ENCODE measurements around the gene KIF19. TPM values are rescaled to one million over a fixed set of nuclear protein-coding genes. Genes with fewer than 3 reads are reported as not detected.
"Not testable (repeated sequence)": the region's sequence is repeated elsewhere in the genome, so short reads cannot be mapped to it uniquely, and the experiment has no call there.

KIF19 gene
- total RNA-seq, 4 donors from 2014 or later = 0.94 to 7.7 (median 2.2) TPM

- 91 to 95% methylated on average over 4 of the region's 4 CpGs for WGBS, 2 donors
- DNase-seq = no peak
- Histone ChIP-seq H3K27ac (no peak overlapping the region), H3K4me3 (replicated peaks in 1 of 3) (no peak overlapping the region), H3K27me3 (no peaks in the 10 kb centered on the region), H3K36me3 (no peaks in the 10 kb centered on the region), H3K9me3 (no peaks in the 10 kb centered on the region), H3K4me1 (no peaks in the 10 kb centered on the region)
- no peak for TF ChIP-seq POLR2A (IDR thresholded peaks at IDR 0.05)
- TF ChIP-seq CTCF (IDR thresholded peaks at IDR 0.05) = no peak
- intact Hi-C loops (cut with DNase I) = no loop called here
Observed at GRCh38 chr17:74396567-74396966, 70.5 kb downstream of the KIF19 start.

DNA sequence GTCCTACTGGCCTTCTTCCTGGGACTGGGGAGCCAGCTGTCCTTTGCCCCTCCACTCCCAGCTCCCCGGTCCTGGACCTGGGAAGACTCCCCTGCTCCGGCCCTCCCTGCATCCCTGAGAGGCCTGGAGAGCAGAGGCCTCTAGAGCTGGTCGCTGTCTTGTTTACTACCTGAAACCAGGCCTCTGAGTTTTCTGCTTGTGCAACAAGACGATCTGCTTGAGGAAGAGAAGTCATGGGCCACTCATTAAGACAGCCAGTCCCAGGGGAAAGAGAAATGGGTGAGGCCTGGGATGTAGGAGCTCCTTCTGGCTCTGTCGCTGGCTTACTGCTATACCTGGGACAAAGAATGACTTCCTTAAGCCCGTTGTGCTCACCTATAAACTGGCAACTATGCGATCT lies 76.0 kb downstream of the KIF19 start:
- DNase-seq = no peak
- TF ChIP-seq POLR2A (IDR thresholded peaks at IDR 0.05) (no peak), CTCF (IDR thresholded peaks at IDR 0.05) (no peak)
- no peaks in the 10 kb centered on the region for H3K9me3 ChIP-seq
- no peaks in the 10 kb centered on the region for H3K36me3 ChIP-seq
- no peak overlapping the region for H3K27ac ChIP-seq
- intact Hi-C loops (cut with DNase I) = no loop called here
- WGBS, 2 donors = 91 to 94% methylated on average over 6 to 7 of the region's 7 CpGs
- no peak overlapping the region for H3K4me3 ChIP-seq (replicated peaks in 1 of 3)
- H3K4me1 ChIP-seq = no peaks in the 10 kb centered on the region
- no peaks in the 10 kb centered on the region for H3K27me3 ChIP-seq

DNA sequence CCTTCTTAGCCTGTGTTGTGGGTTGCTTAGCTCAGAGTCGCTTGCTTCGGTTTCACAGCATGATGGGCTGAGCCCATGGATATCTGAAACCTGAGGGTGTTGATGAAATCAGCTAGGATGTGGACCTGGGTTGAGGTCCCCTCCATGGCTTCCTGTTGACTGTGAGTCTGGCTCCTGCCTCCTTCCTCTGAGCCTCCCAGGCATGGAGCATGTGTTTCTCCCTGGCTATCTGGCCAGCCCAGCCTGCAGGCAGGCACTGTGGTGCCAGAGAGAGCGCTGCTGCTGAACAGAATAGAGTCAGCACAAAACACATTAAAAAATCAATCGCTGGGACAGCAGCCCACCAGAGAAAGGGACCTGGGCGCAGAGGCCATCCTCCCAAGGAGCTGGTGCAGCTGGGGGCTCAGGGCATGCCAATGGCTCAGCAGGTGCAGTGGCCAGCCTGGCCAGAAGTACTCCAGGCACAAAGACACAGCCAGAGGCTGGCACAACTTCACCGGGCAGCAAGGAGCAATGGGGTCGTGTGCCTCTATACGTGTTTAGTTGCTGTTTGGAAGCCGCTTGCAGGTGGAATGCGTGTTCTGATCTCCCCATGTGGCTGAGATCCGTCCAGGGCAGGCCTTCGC lies 77.6 kb downstream of the KIF19 start:
- DNase-seq = no peak
- Histone ChIP-seq H3K27ac (no peak overlapping the region), H3K27me3 (no peaks in the 10 kb centered on the region), H3K4me3 (replicated peaks in 1 of 3) (no peak overlapping the region), H3K36me3 (no peaks in the 10 kb centered on the region), H3K9me3 (no peaks in the 10 kb centered on the region), H3K4me1 (peaks cover 0 to 7% of the 10 kb centered on the region in 2 donors)
- intact Hi-C loops (cut with DNase I) = no loop called here
- TF ChIP-seq POLR2A (IDR thresholded peaks at IDR 0.05) (no peak), CTCF (IDR thresholded peaks at IDR 0.05) (no peak)
- 69 to 83% methylated on average over 7 of the region's 12 CpGs for WGBS, 2 donors

DNA sequence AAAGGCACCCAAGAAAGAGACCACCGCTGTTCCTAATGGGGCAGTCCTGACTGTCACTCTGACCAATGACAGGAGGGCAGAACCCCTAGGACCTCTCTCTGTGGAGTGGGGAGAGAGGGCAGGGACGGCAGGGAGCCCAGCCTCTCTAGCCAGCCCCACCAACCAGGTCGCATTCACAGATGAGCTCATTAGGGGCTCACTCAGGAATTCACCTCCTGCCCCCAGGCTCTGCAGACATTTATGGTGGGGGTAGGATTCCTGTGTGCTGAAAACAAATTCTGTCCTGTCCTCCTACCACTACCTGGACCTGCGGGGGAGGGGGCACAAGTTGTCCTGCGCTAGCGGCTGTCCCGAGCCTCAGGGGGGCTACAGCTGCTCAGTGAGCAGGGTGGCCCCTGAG lies 78.2 kb downstream of the KIF19 start:
- Histone ChIP-seq H3K27me3 (no peaks in the 10 kb centered on the region), H3K36me3 (no peaks in the 10 kb centered on the region), H3K4me3 (replicated peaks in 1 of 3) (no peak overlapping the region), H3K27ac (no peak overlapping the region), H3K9me3 (no peaks in the 10 kb centered on the region), H3K4me1 (peaks cover 0 to 7% of the 10 kb centered on the region in 2 donors)
- no peak for DNase-seq
- intact Hi-C loops (cut with DNase I) = no loop called here
- TF ChIP-seq POLR2A (IDR thresholded peaks at IDR 0.05) = no peak
- TF ChIP-seq CTCF (IDR thresholded peaks at IDR 0.05) = no peak
- WGBS, 2 donors = 54 to 67% methylated on average over 5 of the region's 7 CpGs

DNA sequence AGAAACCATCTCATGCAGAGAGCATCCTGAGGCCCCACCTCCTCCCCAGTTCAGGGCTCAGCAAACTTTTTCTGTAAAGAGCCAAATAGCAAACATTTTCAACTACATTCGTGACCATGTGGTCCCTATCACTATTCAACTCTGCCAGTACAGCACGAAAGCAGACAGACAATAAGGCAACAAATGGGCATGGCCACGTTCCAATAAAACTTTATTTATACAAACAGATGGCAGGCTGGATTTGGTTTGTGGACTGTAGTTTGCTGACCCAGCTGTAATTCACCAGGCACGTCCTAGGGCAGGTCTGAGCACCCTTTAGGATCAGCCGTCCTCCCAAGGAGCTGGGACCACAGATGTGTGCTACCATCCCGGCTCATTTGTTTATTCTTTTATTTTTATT lies 78.8 kb downstream of the KIF19 start:
- intact Hi-C loops (cut with DNase I) = no loop called here
- Histone ChIP-seq H3K4me3 (replicated peaks in 1 of 3) (no peak overlapping the region), H3K27ac (no peak overlapping the region), H3K4me1 (peaks cover 0 to 7% of the 10 kb centered on the region in 2 donors), H3K27me3 (no peaks in the 10 kb centered on the region), H3K36me3 (no peaks in the 10 kb centered on the region), H3K9me3 (no peaks in the 10 kb centered on the region)
- DNase-seq = no peak
- TF ChIP-seq CTCF (IDR thresholded peaks at IDR 0.05) (no peak), POLR2A (IDR thresholded peaks at IDR 0.05) (no peak)
- 88 to 91% methylated on average over 6 of the region's 6 CpGs for WGBS, 2 donors

DNA sequence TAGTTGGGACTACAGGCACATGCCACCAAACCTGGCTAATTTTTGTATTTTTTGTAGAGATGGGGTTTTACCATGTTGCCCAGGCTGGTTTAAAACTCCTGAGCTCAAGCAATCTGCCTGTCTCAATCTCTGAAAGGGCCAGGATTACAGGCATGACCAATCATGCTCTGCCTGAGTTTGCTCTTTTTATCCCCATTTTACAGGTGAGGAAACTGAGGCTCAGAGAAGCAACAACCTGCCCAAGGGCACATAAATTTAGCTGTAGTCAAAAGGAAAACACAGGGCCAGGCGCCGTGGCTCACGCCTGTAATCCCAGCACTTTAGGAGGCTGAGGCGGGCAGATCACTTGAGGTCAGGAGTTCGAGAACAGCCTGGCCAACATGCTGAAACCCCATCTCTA lies 79.3 kb downstream of the KIF19 start:
- H3K4me1 ChIP-seq; H3K36me3 ChIP-seq; H3K9me3 ChIP-seq; DNase-seq; H3K27me3 ChIP-seq; H3K27ac ChIP-seq; intact Hi-C loops (cut with DNase I); H3K4me3 ChIP-seq (replicated peaks in 1 of 3): not testable (repeated sequence)
- WGBS, 2 donors = 94% methylated on average over 5 of the region's 5 CpGs

Data from thyroid gland (tissue), 4 donors.